B cell (primary cell): Measurements from ENCODE around the gene BTF3L4. TPM values are rescaled to one million over a fixed set of nuclear protein-coding genes. Genes with fewer than 3 reads are reported as not detected.
A peak's percentile ranks its signal among the peaks of the same experiment; 100 is the strongest.

Experiments used
- ATAC-seq: fragments of 200-7000 bp; cut with Tn5 transposase; one replicate; pipeline ENCODE4 v1.10.0; 2021; ENCODE audit warnings: low read depth, mild to moderate bottlenecking, moderate number of reproducible peaks, moderate library complexity
- CTCF ChIA-PET: fragments of 350-600 bp; sonication (Branson Sonifier 250); formaldehyde crosslinking; loops from one replicate; lab custom pipeline; 2021; ENCODE audit warnings: antibody characterized with exemption, inconsistent platforms; lab: Charles Lee
- POLR2A ChIA-PET: fragments of 350-600 bp; sonication (Branson Sonifier 250); formaldehyde crosslinking; loops from one replicate; lab custom pipeline; 2021; ENCODE audit warnings: antibody characterized with exemption; lab: Charles Lee
- DNase-seq: peaks from one replicate; pipeline ENCODE4 v3.0.0; 2013
- H2AFZ ChIP-seq: 2 replicates; pipeline ENCODE4 v1.6.1; 2012; ENCODE audit warnings: mild to moderate bottlenecking, low read depth, low read length; ENCODE audit not compliant: insufficient read depth, poor library complexity, severe bottlenecking
- H3K27ac ChIP-seq, 2 donors: 1 replicate in 1 of 2; 2 replicates in 1 of 2; pipeline ENCODE4 v1.5.1; 2012 to 2013; ENCODE audit warnings: low read length in 2 of 2, mild to moderate bottlenecking in 2 of 2, moderate library complexity in 1 of 2
- H3K27me3 ChIP-seq, 4 experiments: fragments of 200-600 bp in 1 of 4; sonication (generic) in 1 of 4; replicated peaks in 1 of 4; 1 replicate in 2 of 4; 2 replicates in 2 of 4; pipeline versions ENCODE4 v1.6.1 to v1.7.0; 2013 to 2016; ENCODE audit warnings: low read length in 3 of 4, mild to moderate bottlenecking in 2 of 4, mixed read lengths in 1 of 4, moderate library complexity in 1 of 4; ENCODE audit not compliant: insufficient read depth in 4 of 4, control insufficient read depth in 3 of 4; ENCODE audit errors: control extremely low read depth in 1 of 4
- H3K36me3 ChIP-seq, 2 experiments: replicated peaks in 1 of 2; 1 replicate in 1 of 2; 2 replicates in 1 of 2; pipeline versions ENCODE4 v1.6.1 to v1.7.1; 2013; ENCODE audit warnings: low read length in 1 of 2; ENCODE audit not compliant: insufficient read depth in 2 of 2, control insufficient read depth in 1 of 2; ENCODE audit errors: control extremely low read depth in 1 of 2, extremely low read depth in 1 of 2
- H3K4me1 ChIP-seq, 2 donors: fragments of 200-600 bp in 1 of 2; sonication (generic) in 1 of 2; 1 replicate in 1 of 2; 2 replicates in 1 of 2; pipeline versions ENCODE4 v1.5.1 to v1.6.1; 2013 to 2017; ENCODE audit warnings: low read length in 2 of 2; ENCODE audit not compliant: control insufficient read depth in 2 of 2, insufficient read depth in 2 of 2
- H3K4me2 ChIP-seq: replicated peaks from 2 replicates; pipeline ENCODE3; 2012; ENCODE audit warnings: mild to moderate bottlenecking, low read depth, low read length; ENCODE audit not compliant: poor library complexity, severe bottlenecking
- H3K4me3 ChIP-seq, 5 experiments: fragments of 200-600 bp in 1 of 5; sonication (generic) in 1 of 5; 1 replicate in 3 of 5; 2 replicates in 2 of 5; pipeline versions ENCODE4 v1.5.1 to v1.7.0; 2011 to 2016; ENCODE audit warnings: low read length in 4 of 5, mild to moderate bottlenecking in 4 of 5, low read depth in 2 of 5, control low read depth in 1 of 5, moderate library complexity in 1 of 5; ENCODE audit not compliant: insufficient read depth in 1 of 5; ENCODE audit errors: control extremely low read depth in 1 of 5, extremely low read depth in 1 of 5
- H3K79me2 ChIP-seq: fragments of 200-600 bp; sonication (generic); one replicate; pipeline ENCODE4 v1.6.0; 2016; ENCODE audit warnings: low read length; ENCODE audit not compliant: control insufficient read depth, insufficient read depth
- H3K9ac ChIP-seq: fragments of 200-600 bp; sonication (generic); 2 replicates; pipeline ENCODE4 v1.6.1; 2017; ENCODE audit warnings: mild to moderate bottlenecking, low read length, moderate library complexity
- H3K9me3 ChIP-seq, 3 donors: one replicate each; pipeline versions ENCODE4 v1.6.1 to v1.7.1; 2013; ENCODE audit warnings: low read length in 2 of 3; ENCODE audit not compliant: control insufficient read depth in 2 of 3, insufficient read depth in 1 of 3; ENCODE audit errors: control extremely low read depth in 1 of 3
- H4K20me1 ChIP-seq: 2 replicates; pipeline ENCODE4 v1.6.0; 2012; ENCODE audit warnings: mild to moderate bottlenecking, low read length; ENCODE audit not compliant: insufficient read depth, control insufficient read depth, poor library complexity, severe bottlenecking
- H3K27ac Mint-ChIP-seq: one replicate; pipeline ENCODE4 v1.8.0; 2021; ENCODE audit warnings: mixed read lengths
- H3K27me3 Mint-ChIP-seq: one replicate; pipeline ENCODE4 v1.8.0; 2021; ENCODE audit warnings: mixed read lengths
- H3K4me1 Mint-ChIP-seq: one replicate; pipeline ENCODE4 v1.8.0; 2021; ENCODE audit warnings: mixed read lengths
- H3K4me3 Mint-ChIP-seq: one replicate; pipeline ENCODE4 v1.8.0; 2021; ENCODE audit warnings: mixed read lengths
- H3K9me3 Mint-ChIP-seq: one replicate; pipeline ENCODE4 v1.8.0; 2022; ENCODE audit warnings: mixed read lengths; ENCODE audit not compliant: insufficient read depth
- CTCF ChIP-seq: fragments of 200-600 bp; IDR thresholded peaks from one replicate; pipeline ENCODE4 v1.8.0; 2022; ENCODE audit warnings: antibody characterized with exemption, mild to moderate bottlenecking
- EZH2 ChIP-seq: IDR thresholded peaks from 2 replicates; pipeline ENCODE4 v1.6.1; 2012; ENCODE audit warnings: borderline replicate concordance, low read depth, mild to moderate bottlenecking, moderate library complexity, low read length; ENCODE audit not compliant: insufficient read depth, poor library complexity, severe bottlenecking
- WGBS: methylation state at CpG from one replicate; pipeline ENCODE4 v1.1.5; 2013; ENCODE audit warnings: missing lambda C conversion rate; ENCODE audit not compliant: insufficient coverage; 5-methylcytosine and 5-hydroxymethylcytosine counted together
- intact Hi-C: fragments of 100-400 bp; cut with micrococcal nuclease; formaldehyde crosslinking; loops from one replicate; pipeline ENCODE4 v1.10.0; 2022
- polyA plus RNA-seq: library from polyadenylated mRNA; depleted of rRNA; stranded (reverse); fragments of >200 nt; gene quantifications from 2 replicates; pipeline ENCODE4 v1.2.3, GENCODE V29; 2012
- total RNA-seq, 2 donors: library from RNA; stranded (reverse); fragments of 120-200 nt in 1 of 2; gene quantifications; 1 replicate in 1 of 2; 2 replicates in 1 of 2; pipeline versions ENCODE4 v1.2.3 to v1.2.4, GENCODE V29; 2013 to 2022

The BTF3L4 gene
- total and polyA plus RNA-seq, 2 donors (not counting 1 experiment from before 2014, with no cell fraction given), result 16.0 to 32.7 TPM

GRCh38 chr1:52057255-52057654 lies 1.2 kb downstream of the BTF3L4 start:
- Mint-ChIP-seq H3K27ac (peak overlapping the region; percentile 97), H3K4me1 (peaks cover 52% of the 10 kb centered on the region), H3K4me3 (peak overlapping the region; percentile 98), H3K27me3 (no peaks in the 10 kb centered on the region), H3K9me3 (no peaks in the 10 kb centered on the region)
- Histone ChIP-seq H3K4me3 (peak overlapping the region; percentile 73 to 99 (median 89)), H3K9ac (peak overlapping the region; percentile 96), H3K27ac (peak overlapping the region; percentile 85 to 92), H3K9me3 (no peaks in the 10 kb centered on the region), H2AFZ (peak overlapping the region; percentile 88), H3K36me3 (peaks cover 0 to 25% of the 10 kb centered on the region in 2 experiments), H3K79me2 (peaks cover 77% of the 10 kb centered on the region), H3K4me1 (peaks cover 25 to 31% of the 10 kb centered on the region in 2 donors), H3K4me2 (peak overlapping the region; percentile 96), H3K27me3 (no peaks in the 10 kb centered on the region), H4K20me1 (peaks cover 26% of the 10 kb centered on the region)
- ATAC-seq (no peak), DNase-seq (no peak)
- TF ChIP-seq EZH2 (no peak), CTCF (no peak)
- ChIA-PET CTCF (interaction anchor here (0.8 to 1.8 kb wide), 2 partner anchors 26 to 629 kb away, joined by 4 to 5 read pairs; no protein-coding TSS in a partner anchor), POLR2A (interaction anchor here (0.8 kb wide), 1 partner anchor 347 kb away, joined by 5 read pairs; the partner anchor contains the start of genes ORC1 and PRPF38A)
- intact Hi-C loops, result loop anchor here (2.0 to 10.0 kb wide), 7 partner anchors 85 to 1182 kb away; partner anchors contain the start of genes ECHDC2, MAGOH, OSBPL9 and SCP2
- no CpG with 5 or more reads among the region's 1 CpG for WGBS

GRCh38 chr1:52057876-52058415 lies 1.9 kb downstream of the BTF3L4 start:
- Mint-ChIP-seq H3K4me1 (peaks cover 48% of the 10 kb centered on the region), H3K27ac (peak overlapping the region; percentile 77), H3K9me3 (no peaks in the 10 kb centered on the region), H3K27me3 (no peaks in the 10 kb centered on the region), H3K4me3 (peak overlapping the region; percentile 98)
- Histone ChIP-seq H4K20me1 (peaks cover 33% of the 10 kb centered on the region), H3K79me2 (peaks cover 84% of the 10 kb centered on the region), H3K4me1 (peaks cover 25 to 31% of the 10 kb centered on the region in 2 donors), H3K27me3 (no peaks in the 10 kb centered on the region), H3K27ac (peak overlapping the region in 1 of 2 donors; percentile 92), H3K36me3 (peaks cover 0 to 26% of the 10 kb centered on the region in 2 experiments), H3K9ac (no peak overlapping the region), H2AFZ (no peak overlapping the region), H3K9me3 (no peaks in the 10 kb centered on the region), H3K4me3 (no peak overlapping the region), H3K4me2 (peak overlapping the region; percentile 96)
- DNase-seq, result no peak
- no peak for ATAC-seq
- no peak for TF ChIP-seq EZH2
- no peak for TF ChIP-seq CTCF
- CTCF ChIA-PET, result interaction anchor here (0.5 to 1.8 kb wide), 2 partner anchors 27 to 832 kb away, joined by 3 to 5 read pairs; no protein-coding TSS in a partner anchor
- POLR2A ChIA-PET, result no interaction called here
- intact Hi-C loops, result loop anchor here (2.0 to 10.0 kb wide), 7 partner anchors 84 to 1181 kb away; partner anchors contain the start of genes ECHDC2, MAGOH, OSBPL9 and SCP2
- WGBS, result no CpG with 5 or more reads among the region's 1 CpG
